Fibroblast of peridontal ligament (primary cell): Measurements from ENCODE around the gene KRT86.
"Not testable (repeated sequence)": the region's sequence is repeated elsewhere in the genome, so short reads cannot be mapped to it uniquely, and the experiment has no call there.

Source experiments
- DNase-seq: peaks from one replicate; pipeline ENCODE4 v3.0.0-alpha.2; 2010; ENCODE audit errors: extremely low read depth

Gene KRT86

DNA sequence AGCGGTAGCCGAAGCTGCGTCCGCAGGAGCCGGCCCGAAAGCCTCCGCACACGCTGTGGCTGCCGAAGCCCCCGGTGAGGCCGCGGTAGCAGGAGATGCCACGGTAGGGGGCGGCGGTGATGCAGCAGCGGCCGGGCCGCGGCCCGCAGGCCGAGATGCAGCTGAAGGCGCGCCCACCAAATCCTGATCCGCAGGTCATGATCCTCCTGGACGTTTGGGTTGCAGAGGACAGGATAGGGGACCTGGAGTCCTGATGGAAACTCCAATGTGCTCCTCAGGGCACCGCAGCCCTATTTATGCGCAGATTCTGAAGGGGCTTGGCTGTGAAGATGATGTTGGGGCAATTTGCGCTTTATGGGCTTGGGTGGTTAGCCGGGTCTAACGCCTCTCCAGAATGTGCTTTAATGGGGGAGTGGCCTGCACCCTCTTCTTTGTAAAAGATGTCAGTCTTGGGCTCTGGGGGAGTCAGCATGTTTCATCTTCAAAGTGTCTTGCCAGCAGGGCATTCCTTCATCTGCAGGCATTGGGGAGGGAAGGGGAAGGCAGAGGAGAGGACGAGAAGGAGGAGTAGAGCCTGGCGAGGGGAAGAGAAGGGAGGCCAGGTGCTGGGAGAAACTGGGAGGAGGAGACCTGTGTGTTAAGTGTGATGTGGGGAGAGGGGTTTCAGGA lies 17.0 kb downstream of the KRT86 start, which contains the start of gene KRT81:
Gene KRT81, minus strand, starts transcription at position 268 of the 669 bp plus-strand sequence. Its CDS starts 69 bp downstream, at position 199.
- DNase-seq: no peak

DNA sequence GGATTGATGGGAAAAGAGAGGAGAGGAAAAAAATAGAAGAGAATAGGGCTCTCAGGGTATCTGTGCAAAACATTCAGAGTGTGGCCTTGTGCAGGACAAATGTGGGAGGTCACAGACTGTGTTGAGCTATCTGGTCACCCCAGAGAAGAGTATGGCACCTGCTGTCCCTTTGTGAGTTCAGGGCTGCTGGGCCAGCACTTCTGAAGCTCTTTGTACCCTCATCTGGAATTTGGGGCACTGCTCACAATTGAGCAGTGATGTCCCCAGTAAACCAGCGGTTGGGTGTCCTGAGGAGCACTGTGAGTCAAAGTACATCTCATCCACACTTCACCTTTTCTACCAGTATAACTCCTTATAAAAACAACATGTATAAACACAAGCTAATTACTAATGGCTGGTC lies 19.5 kb downstream of the KRT86 start:
- DNase-seq: no peak

DNA sequence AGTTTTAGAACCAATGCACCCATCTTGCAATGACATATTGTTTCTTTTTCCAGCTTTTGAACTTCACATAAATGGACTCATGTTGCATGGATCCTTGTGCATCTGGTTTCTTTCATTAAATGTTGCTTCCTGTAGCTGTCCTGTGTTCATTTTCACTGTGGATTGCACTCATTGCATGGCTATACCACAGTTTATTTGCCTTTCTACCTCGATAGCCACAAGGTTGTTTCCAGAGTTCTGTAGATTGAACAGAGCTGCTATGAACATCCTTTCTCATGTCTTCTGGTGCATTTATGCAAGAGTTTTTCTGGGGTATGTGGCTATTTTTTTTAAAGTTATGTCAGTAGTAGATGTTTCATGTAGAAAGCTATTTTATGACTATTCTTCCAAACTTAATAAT lies 20.4 kb downstream of the KRT86 start:
- DNase-seq: no peak

DNA sequence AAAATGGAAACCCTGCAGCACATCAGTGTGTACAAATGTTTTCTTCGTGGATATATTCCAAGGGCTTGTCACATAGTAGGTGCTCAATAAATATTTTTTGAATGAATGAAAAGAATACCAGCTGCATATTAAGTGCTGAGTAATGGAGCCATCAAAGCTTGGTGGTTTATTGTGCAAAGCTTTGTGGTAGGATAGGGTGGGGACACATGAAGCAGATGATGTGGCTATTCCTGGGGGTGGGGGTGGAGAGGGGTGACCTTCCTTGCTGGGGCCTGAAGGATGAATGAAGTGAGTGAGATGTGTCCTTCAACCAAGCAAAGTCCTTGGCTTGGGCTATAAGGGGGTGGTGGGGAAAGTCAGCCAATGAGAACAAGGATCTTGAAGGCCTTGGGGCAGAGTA lies 21.2 kb downstream of the KRT86 start:
- DNase-seq: no peak

DNA sequence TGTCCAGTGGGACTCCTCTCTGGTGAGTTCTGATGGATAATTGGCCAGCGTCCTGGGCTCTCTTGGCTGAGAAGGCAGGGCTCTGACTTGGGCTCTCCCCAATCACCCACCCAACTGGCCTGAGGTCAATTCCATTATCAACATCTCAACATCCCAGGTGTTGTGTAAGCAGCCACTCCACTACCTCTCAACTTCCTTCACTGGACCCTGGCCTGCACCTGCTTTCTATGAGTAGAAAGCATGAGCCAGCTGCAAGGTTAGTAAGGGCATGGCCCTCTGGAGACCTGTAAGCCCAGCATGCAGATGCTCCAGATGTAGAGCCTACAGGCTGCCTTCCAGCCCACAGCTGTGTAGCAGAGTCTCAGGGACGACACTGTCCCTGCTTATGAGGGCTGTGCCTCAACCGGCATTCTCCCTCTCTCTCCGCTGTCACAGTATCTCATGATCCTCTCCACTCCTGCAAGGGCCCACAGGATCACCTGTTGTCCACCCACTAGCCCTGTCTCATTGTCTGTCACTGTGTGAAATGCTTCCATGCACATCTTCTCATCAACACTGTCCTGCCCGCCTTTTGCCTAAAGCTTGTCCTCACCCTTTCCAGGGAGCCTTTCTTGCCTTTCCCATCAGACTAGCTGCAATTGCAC lies 22.2 kb downstream of the KRT86 start:
- DNase-seq: no peak

DNA sequence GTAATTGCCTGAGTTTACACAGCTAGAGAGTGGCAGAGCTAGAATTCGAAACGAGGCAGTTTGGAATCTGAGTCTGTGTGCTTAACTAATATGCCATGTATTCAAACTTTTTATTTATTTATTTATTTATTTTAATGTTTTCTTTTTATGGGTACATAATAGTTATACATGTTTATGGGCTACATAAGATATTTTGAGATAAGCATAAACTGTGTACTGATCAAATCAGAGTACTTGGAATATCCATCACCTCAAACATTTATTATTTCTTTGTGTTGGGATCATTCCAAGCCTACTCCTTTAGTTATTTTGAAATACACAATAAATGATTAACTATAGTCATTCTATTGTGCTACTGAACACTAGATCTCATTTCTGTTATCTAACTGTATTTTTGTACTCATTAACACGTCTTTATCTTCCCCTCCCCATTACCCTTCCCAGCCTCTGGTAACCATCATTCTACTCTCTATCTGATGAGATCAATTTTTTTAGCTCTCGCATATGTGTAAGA lies 24.3 kb downstream of the KRT86 start:
- no peak for DNase-seq

DNA sequence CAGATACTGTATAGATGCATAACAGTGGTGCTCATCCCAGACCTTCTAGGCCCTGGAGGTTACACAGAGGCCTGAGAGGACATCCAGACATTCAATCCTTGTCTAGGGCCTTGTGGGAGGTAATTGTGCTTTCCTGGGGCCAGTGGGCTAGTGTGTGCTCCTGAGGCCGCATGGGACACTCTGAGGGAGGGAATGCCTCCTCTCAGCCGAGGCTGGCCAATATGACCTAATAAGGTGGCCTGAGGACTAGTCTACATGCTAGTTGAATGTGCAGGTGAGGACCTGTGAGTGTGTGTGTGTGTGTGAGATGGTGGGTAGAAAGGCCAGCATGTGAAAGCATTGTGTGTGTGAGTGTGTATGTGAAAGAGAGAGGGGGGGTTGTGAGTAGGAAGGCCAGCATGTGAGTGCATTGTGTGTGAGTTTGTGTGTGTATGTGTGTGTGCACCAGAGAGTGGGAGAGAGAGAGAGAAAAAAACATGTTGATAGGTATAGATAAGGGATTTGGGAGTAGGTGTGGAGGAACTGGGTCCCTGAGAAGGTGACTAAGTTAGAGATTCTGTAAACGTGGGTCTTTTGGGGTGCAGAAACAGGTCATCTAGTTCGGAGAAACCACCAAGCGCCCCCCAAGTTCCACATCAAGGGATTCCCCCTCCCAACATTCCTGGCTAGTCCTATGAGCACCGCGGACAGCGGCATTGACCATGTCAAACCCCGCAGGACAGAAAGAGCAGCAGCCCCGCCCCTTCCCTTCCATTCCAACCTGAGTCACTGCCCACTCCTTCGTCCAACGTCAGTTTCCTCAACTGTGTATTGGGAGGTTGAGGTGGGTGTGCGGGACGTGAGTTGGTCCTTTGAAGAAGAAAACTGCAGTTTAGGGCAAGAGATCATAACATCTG lies 26.6 kb downstream of the KRT86 start:
- DNase-seq: no peak

DNA sequence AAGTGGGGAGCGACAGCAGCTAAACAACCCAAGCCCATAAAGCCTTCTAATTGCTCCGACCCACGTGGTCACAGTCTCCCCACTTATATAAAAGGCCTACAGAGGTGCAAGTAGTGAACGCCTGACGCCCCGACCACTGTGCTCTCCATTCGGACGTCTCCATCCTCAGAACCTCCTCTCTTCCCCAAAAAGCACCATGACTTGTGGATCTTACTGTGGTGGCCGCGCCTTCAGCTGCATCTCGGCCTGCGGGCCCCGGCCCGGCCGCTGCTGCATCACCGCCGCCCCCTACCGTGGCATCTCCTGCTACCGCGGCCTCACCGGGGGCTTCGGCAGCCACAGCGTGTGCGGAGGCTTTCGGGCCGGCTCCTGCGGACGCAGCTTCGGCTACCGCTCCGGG lies 27.3 kb downstream of the KRT86 start:
- DNase-seq: not testable (repeated sequence)

DNA sequence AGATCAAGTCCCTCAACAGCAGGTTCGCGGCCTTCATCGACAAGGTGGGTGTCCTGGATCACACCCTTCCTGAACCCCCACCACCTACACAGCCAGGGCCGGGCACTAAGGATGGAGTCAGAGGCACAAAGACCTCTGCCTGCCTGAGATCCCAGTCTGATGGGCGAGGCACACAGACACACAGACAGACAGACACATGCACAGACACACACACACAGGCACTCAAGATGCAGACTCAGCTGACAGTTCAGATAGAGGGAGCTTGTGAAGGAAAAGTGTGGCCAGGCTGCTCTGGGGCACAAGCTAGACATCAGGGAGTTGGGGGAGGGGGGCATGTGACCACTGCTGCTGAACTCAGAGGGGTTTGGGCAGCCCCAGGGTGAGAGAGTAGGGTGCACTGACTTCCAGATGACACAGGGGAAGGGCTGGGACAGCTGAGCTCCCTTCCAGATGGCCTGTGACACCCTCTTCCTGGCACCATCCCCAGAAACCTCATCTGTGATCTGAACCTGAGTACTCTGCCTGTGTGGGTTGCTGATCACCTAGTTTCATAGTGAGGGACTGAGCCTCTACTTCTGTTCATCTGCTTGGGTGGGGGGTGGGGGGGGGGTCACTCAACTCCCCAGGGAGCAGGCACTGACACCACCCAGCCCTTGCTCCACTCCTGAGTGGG lies 27.9 kb downstream of the KRT86 start:
- DNase-seq: not testable (repeated sequence)

DNA sequence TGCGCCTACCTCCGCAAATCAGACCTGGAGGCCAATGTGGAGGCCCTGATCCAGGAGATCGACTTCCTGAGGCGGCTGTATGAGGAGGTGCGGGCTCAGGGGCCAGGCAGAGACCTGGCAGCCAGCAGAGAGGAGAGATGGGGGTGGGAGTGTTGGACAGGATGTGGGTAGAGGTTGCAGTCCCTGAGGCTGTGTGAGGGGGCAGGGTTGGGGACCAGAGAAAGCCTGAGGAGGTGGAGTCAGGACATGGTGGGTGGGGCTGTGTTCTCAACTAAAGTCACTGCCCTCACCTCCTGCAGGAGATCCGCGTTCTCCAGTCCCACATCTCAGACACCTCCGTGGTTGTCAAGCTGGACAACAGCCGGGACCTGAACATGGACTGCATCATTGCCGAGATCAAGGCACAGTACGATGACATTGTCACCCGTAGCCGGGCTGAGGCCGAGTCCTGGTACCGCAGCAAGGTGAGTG lies 30.5 kb downstream of the KRT86 start:
- DNase-seq: not testable (repeated sequence)

DNA sequence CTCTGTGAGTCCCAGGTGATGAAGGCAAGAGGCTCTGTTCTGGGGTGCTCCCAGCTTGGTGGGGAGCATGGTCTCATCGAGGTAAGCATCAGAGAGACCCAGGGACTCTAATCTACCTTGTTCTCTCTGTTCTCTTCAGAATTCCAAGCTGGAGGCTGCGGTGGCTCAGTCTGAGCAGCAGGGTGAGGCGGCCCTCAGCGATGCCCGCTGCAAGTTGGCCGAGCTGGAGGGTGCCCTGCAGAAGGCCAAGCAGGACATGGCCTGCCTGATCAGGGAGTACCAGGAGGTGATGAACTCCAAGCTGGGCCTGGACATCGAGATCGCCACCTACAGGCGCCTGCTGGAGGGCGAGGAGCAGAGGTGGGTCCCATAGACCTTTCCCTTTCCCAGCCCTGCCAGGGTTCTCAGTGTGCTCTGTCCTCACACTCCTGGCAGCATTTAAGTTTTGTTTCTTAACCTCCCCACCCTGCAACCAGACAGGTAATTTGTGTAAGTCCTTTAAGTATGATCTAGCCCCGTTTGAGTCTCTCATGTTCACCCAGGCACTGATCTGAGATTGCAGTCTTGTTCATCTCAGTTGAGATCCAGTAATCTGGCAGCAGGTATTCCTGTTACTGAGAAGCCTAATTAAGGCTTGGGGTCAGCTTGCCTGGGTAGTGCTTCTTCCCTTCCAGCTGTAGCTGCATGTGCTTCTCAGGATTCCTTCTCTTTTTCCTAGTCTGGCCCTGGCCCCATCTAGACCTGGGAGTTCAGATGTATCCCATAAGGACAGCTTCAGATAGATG lies 31.7 kb downstream of the KRT86 start:
- DNase-seq: no peak

DNA sequence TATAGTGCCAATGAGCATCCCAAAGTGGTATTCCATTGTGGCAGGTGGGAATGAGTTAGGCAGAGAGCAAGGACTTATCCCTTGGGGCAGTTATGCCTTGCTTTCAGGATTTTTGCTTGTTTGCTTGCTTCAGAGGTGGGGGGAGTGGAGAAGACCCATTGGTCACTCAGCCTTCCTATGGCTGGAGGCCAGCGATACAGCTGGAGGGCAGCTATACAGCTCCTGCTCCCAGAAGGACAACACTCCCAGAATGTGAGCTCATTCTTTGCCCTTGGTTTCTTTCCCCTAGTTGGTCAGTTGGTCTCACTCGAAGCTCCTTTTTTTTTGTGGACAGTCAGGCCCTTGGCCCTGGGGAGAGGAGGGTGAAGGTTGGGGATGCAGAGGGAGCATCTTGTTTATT lies 32.3 kb downstream of the KRT86 start:
- DNase-seq: no peak

DNA sequence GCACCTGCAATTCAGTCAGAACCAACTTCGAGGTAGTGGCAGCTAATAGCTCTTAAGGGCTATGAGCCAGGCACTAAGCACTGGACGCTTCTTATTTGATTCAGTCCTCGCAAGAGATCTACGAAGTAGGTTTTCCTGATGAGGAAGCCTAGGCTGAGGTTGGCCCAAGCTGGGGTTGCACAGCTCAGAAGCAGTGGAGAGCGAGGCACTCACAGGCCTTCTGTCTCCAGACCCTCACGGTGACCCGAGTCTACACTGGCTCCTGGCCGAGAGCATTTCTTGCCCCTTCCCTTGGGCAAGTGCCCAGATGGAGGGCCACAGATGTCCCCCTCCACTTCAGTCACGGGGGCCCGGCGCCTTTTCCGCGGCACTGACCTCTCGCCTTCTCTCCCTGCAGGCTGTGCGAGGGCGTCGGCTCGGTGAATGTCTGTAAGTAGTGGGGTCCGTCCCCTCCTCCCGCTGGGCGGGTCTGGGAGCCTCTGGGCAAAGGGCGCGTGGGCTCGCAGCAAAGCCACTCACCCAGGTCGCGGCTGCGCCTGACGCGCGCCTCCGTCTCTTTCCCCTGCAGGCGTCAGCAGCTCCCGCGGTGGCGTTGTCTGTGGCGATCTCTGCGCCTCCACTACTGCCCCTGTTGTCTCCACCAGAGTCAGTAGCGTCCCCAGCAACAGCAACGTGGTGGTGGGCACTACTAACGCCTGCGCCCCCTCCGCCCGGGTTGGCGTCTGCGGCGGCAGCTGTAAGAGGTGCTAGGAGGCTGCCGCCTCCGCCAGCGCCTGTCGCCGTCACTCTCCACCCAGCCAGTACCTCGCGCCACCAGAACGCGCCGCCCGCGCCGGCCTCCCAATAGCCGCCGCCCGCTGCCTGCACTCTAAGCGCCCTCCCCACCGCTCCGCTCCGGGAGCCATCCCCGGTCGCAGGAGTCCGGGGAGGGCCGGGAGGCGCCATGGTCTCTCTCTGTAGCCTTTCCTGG lies 33.7 kb downstream of the KRT86 start:
- DNase-seq: peak; percentile 17

DNA sequence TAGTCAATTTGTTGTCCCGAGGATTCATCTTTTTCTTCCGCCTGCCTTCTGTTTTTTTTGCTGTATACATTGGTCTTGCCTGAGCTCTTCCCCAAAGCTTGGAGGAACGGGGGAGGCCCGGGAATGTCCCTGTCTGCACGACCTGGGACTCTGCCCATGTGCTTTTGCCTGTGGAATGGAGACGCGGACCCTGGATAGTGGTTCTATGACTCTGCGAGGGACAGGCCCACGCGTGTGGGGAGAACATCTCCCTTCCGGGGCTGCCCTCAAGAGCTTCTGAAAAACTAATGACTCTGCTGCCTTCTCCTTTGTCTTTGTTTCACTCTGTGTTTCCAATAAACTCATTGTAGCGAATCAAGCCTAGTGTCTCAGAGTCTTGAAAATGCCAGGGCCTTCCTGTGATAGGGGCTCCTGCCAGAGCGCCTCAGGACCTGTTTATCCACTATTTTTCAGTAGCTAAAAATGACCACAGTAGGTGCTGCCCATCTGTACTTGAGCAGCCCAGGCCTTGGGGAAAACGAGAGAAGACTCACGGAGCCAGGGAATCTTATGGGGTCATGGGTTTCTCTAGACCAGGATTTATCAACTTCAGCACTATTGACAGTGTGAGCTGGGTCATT lies 34.5 kb downstream of the KRT86 start:
- DNase-seq: no peak

DNA sequence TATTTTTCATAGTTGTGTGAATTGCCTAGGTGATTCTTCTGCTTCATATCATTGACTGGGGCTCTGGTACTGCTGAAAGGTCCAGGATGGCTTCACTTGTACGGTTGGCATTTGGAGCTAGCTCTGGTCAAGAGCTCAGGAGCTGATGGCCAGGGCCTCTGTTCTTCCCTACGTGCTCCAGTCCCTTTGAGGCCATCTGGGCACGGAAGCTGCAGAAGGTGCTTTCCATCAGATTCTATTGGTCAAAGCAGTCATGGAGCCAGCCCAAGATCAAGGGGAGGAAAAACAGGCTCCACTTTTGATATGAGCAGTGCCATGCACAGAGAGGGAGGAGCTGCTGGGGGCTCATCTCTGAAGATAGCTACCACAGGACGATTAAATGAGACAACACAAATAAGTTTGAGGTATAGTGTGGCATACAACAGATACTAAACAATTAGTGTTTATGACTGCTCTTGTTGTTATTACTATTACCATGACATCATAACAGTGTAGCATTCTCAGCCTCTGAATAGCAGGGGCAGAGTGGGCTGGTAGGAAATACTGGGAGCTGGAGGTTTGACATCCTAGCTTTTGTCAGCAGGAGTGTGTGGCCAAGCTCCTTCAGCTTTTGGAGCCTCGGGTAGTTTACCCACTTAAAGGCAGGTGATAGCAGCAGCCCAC lies 36.3 kb downstream of the KRT86 start:
- no peak for DNase-seq

DNA sequence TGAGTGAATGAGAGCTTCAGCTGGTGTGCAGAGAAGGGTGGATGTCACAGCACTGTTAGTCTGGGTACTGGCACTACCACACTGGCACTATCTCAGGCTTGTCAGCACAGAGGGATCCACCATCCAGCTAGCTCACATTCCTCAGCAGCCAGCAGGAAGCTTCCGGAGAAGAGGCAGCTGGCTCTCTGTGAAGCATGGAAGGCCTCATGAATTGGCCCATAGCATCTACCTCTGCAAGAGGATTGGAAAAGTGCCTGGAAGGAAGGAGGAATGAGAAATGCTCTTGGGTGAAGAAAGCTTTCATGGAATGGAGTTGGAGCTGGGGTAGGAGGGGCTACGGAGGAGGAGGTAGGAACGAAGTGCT lies 36.8 kb downstream of the KRT86 start:
- no peak for DNase-seq

DNA sequence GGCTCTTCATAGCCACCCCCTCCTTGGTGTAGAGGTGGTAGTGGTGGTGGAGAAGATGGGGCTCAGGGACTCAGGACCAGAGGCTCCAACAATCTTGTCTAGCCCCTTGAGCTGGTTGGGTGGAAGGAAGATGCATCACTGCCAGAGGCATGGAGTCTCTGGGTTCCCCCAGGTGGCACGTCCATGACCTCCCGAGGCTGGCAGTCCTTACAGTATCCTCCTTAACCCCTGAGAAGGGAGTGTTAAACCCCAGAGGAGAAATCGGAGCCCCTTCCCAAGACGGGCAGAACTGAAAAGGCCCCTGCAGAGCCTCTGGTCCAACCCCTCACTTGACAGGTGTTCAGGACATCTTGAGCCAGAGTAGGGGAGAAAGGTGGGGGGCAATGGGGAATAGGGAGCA lies 37.6 kb downstream of the KRT86 start:
- no peak for DNase-seq

DNA sequence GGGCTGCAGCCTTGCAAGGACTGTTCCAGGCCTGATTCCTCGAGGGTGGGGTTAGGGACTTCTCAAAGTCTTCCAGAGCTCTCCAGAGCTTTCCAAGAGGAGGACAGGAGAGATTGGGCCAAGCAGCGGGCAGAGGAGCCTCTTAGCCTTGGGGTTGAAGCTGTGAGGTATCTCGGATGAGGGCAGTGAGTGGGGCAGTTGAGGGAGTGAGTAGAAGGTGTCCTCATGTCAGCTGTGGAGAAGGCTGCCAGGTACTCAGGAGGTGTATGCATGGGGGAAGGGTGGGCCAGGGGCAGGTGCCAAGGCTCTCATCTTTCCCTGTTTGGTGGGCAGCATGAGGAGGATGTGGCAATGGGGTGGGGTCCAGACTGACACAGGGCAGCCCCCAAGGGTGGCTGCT lies 39.0 kb downstream of the KRT86 start:
- no peak for DNase-seq

DNA sequence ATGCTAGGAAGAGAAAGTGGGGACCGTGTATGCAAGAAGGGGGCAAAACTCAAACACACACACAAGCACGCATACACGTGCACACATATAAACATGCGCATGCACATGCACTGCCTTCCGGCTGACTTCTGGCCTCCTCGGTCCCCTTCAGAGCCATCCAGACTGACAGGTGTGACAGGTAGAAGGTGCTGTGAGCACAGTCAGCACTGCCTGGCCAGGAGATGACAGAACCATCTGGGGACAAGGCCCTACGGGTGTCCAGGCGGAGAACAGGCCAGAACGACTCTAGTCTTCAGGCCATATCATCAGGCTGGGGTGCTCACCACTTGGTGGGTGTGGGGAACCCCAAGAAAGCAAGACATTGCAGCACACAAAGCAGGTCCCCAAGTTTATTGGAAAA lies 39.5 kb downstream of the KRT86 start:
- DNase-seq: no peak
